ENCODE data around the gene COL18A1. TPM values are rescaled to one million over a fixed set of nuclear protein-coding genes. Genes with fewer than 3 reads are reported as not detected.

The COL18A1 gene
- total and polyA plus RNA-seq, 9 of the 15 experiments (the other 6 are each of a cell fraction or from before 2014, with no cell fraction given), result 0.14 to 16.4 (median 2.0) TPM

DNA sequence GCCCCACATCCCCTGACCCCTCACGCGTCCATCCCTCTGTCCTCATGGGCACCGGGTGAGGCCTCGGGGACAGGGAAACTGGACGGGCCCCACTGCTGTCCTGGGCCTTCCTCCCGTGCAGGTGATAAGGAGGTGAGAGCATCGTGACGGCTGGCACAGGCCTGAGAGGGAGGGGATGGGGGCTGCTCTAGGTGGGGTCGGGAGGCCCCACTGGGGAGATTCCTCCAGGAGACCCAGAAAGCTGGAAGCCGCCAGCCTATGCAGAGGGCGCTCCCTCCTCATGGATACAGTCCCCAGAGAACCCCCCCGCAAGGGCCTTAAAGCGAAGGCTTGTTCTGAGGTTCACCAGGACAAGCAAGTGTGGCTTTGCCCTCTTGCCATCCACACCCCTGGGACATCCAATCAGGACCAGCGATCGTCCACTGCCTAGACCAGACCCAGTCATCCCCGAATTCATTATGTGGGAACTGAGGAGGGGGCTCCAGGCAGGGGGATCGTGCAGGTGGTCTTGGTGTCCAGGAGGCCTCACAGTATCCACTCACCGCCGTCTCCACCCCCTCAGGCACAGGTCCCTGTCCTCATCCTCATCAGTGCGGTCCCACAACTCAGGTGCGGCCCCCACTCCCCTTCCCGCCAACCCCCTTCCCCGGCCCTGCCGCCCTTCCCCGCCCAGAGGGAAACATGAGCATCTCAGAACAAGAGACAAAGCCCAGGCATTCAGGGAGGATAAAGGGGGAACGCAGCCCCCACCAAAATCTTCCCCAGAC lies 45.3 kb upstream of the COL18A1 start (continued):
- TF ChIP-seq ARID2 (IDR thresholded peaks at IDR 0.05), result peak; percentile 49; the same call in 1 of the 2 replicates
- TF ChIP-seq, protein P1, sequence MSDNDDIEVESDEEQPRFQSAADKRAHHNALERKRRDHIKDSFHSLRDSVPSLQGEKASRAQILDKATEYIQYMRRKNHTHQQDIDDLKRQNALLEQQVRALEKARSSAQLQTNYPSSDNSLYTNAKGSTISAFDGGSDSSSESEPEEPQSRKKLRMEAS (CRISPR knock-in tag; IDR thresholded peaks at IDR 0.05), result 0 out of 2 replicates have a peak, but pooled peaks have one; percentile 31
- TF ChIP-seq HSF4 (CRISPR knock-in tag; IDR thresholded peaks at IDR 0.05; ENCODE audit: borderline replicate concordance), result 0 out of 2 replicates have a peak, but pooled peaks have one; percentile 32
- TF ChIP-seq ZZZ3 (IDR thresholded peaks at IDR 0.05), result no peak
- TF ChIP-seq SRSF7 (optimal IDR thresholded peaks at IDR 0.05; ENCODE audit: low read depth, low read length), result no peak
- TF ChIP-seq SREBF1 (IDR thresholded peaks at IDR 0.05; ENCODE audit: borderline replicate concordance, low read depth, low read length), result no peak
- peak; percentile 29 to 73; a peak in 3 of 4 replicates for TF ChIP-seq RAD21 (CRISPR knock-in tag; conservative IDR thresholded peaks at IDR 0.05 in 1 of 2, IDR thresholded peaks at IDR 0.05 in 1 of 2)
- TF ChIP-seq ZNF586 (CRISPR knock-in tag; conservative IDR thresholded peaks at IDR 0.05), result no peak
- TF ChIP-seq, protein P2, sequence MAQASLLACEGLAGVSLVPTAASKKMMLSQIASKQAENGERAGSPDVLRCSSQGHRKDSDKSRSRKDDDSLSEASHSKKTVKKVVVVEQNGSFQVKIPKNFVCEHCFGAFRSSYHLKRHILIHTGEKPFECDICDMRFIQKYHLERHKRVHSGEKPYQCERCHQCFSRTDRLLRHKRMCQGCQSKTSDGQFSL (CRISPR knock-in tag; IDR thresholded peaks at IDR 0.05), result peak; percentile 87; the same call in 1 of the 2 replicates
- TF ChIP-seq, protein P2 (tag; IDR thresholded peaks at IDR 0.05), result peak in 1 of 2 experiments; percentile 72; a peak in 2 of 4 replicates
- TF ChIP-seq, protein P3, sequence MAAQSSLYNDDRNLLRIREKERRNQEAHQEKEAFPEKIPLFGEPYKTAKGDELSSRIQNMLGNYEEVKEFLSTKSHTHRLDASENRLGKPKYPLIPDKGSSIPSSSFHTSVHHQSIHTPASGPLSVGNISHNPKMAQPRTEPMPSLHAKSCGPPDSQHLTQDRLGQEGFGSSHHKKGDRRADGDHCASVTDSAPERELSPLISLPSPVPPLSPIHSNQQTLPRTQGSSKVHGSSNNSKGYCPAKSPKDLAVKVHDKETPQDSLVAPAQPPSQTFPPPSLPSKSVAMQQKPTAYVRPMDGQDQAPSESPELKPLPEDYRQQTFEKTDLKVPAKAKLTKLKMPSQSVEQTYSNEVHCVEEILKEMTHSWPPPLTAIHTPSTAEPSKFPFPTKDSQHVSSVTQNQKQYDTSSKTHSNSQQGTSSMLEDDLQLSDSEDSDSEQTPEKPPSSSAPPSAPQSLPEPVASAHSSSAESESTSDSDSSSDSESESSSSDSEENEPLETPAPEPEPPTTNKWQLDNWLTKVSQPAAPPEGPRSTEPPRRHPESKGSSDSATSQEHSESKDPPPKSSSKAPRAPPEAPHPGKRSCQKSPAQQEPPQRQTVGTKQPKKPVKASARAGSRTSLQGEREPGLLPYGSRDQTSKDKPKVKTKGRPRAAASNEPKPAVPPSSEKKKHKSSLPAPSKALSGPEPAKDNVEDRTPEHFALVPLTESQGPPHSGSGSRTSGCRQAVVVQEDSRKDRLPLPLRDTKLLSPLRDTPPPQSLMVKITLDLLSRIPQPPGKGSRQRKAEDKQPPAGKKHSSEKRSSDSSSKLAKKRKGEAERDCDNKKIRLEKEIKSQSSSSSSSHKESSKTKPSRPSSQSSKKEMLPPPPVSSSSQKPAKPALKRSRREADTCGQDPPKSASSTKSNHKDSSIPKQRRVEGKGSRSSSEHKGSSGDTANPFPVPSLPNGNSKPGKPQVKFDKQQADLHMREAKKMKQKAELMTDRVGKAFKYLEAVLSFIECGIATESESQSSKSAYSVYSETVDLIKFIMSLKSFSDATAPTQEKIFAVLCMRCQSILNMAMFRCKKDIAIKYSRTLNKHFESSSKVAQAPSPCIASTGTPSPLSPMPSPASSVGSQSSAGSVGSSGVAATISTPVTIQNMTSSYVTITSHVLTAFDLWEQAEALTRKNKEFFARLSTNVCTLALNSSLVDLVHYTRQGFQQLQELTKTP (IDR thresholded peaks at IDR 0.05; ENCODE audit: low read depth in 1 of 2, partially characterized antibody in 2 of 2), result no peak
- peak; percentile 10; the same call in 1 of the 2 replicates for TF ChIP-seq MYC (IDR thresholded peaks at IDR 0.05; ENCODE audit: low read depth, low read length)
- TF ChIP-seq MYC (CRISPR knock-in tag; IDR thresholded peaks at IDR 0.05; ENCODE audit: borderline replicate concordance, low read depth), result no peak
